NCI-H69 (cell line): Measurements from ENCODE around the gene DAND5.

Experiments used
- DNase-seq: peaks from one replicate; lab custom pipeline; 2025; lab: John Stamatoyannopoulos, UW

DAND5 gene

GRCh38 chr19:12994701-12995595, 25.6 kb downstream of the DAND5 start, which contains the start of gene NFIX:
Gene NFIX, plus strand, starts transcription at chr19:12995475. Its CDS starts 363 bp downstream, at chr19:12995838.
- DNase-seq = peak; percentile 74

GRCh38 chr19:12995596-12996405, 26.4 kb downstream of the DAND5 start:
- DNase-seq = peak; percentile 74

- DNase-seq = no peak
Observed at GRCh38 chr19:12996406-12997094, 27.2 kb downstream of the DAND5 start.

- DNase-seq = no peak
Observed at GRCh38 chr19:12997179-12997966, 28.0 kb downstream of the DAND5 start.

- no peak for DNase-seq
Observed at GRCh38 chr19:12997967-12998940, 28.9 kb downstream of the DAND5 start.

- no peak for DNase-seq
Observed at GRCh38 chr19:13001166-13001501, 31.8 kb downstream of the DAND5 start.

- DNase-seq = no peak
Observed at GRCh38 chr19:13001502-13002165, 32.3 kb downstream of the DAND5 start.

GRCh38 chr19:13002166-13002898, 33.0 kb downstream of the DAND5 start:
- peak; percentile 35 for DNase-seq

- no peak for DNase-seq
Observed at GRCh38 chr19:13003081-13003480, 33.7 kb downstream of the DAND5 start.

GRCh38 chr19:13004273-13004672, 34.9 kb downstream of the DAND5 start:
- DNase-seq = peak; percentile 68

GRCh38 chr19:13005253-13005652, 35.9 kb downstream of the DAND5 start:
- DNase-seq = peak; percentile 33

- DNase-seq = peak; percentile 88
Observed at GRCh38 chr19:13005861-13006370, 36.5 kb downstream of the DAND5 start.

GRCh38 chr19:13006431-13007281, 37.3 kb downstream of the DAND5 start:
- DNase-seq = peak; percentile 40

- DNase-seq = no peak
Observed at GRCh38 chr19:13007292-13008045, 38.1 kb downstream of the DAND5 start.

GRCh38 chr19:13008926-13009787, 39.8 kb downstream of the DAND5 start:
- DNase-seq = peak; percentile 66
